Sigmoid colon (tissue), 7 donors: ENCODE results near the gene C19orf73. TPM values are rescaled to one million over a fixed set of nuclear protein-coding genes. Genes with fewer than 3 reads are reported as not detected.

Experiments
- DNase-seq: peaks from one replicate; pipeline ENCODE4 v3.0.0-alpha.2; 2019
- H3K27ac ChIP-seq, 4 donors: fragments of 200-600 bp; sonication (generic); one replicate each; pipeline ENCODE4 v1.5.1; 2016 to 2019; ENCODE audit warnings: mild to moderate bottlenecking in 1 of 4
- H3K27me3 ChIP-seq, 3 donors: fragments of 200-600 bp; sonication (generic); one replicate each; pipeline ENCODE4 v1.5.1; 2019; ENCODE audit warnings: mild to moderate bottlenecking in 1 of 3
- H3K36me3 ChIP-seq, 4 donors: fragments of 200-600 bp; sonication (generic); one replicate each; pipeline ENCODE4 v1.5.1; 2016 to 2019
- H3K4me1 ChIP-seq, 4 donors: fragments of 200-600 bp; sonication (generic); one replicate each; pipeline ENCODE4 v1.5.1; 2017 to 2019
- H3K4me3 ChIP-seq, 4 donors: fragments of 200-600 bp; sonication (generic); one replicate each; pipeline ENCODE4 v1.5.1; 2017 to 2019; ENCODE audit warnings: mild to moderate bottlenecking in 2 of 4, moderate library complexity in 1 of 4
- H3K9me3 ChIP-seq, 4 donors: fragments of 200-600 bp in 3 of 4; sonication (generic) in 3 of 4; one replicate each; pipeline versions ENCODE4 v1.5.1 to v1.6.1; 2013 to 2019
- CTCF ChIP-seq, 4 experiments: fragments of 450-650 bp in 3 of 4; fragments of 200-600 bp in 1 of 4; IDR thresholded peaks; one replicate each; pipeline ENCODE4 v1.5.1; 2016 to 2019; ENCODE audit warnings: antibody characterized with exemption in 4 of 4, mild to moderate bottlenecking in 3 of 4, moderate library complexity in 2 of 4
- EP300 ChIP-seq, 4 donors: sonication (generic); formaldehyde crosslinking; IDR thresholded peaks; one replicate each; pipeline ENCODE4 v1.6.1; 2017; ENCODE audit warnings: antibody characterized with exemption in 4 of 4
- POLR2A ChIP-seq, 2 donors: fragments of 450-650 bp; IDR thresholded peaks; one replicate each; pipeline ENCODE4 v1.6.1; 2016; ENCODE audit warnings: antibody characterized with exemption in 2 of 2, mild to moderate bottlenecking in 2 of 2, moderate library complexity in 2 of 2
- POLR2AphosphoS5 ChIP-seq, 4 donors: sonication (generic); formaldehyde crosslinking; IDR thresholded peaks; one replicate each; pipeline ENCODE4 v1.6.1; 2017; ENCODE audit warnings: antibody characterized with exemption in 4 of 4
- WGBS, 2 donors: extraction: QIAGEN DNeasy Blood & Tissue Kit; methylation state at CpG; one replicate each; pipeline ENCODE4 v1.1.7; 2013; 5-methylcytosine and 5-hydroxymethylcytosine counted together
- intact Hi-C: fragments of 100-400 bp; cut with DNase I; formaldehyde crosslinking; loops from one replicate; pipeline ENCODE4 v1.15.1; 2023
- polyA plus RNA-seq, 3 donors: library from polyadenylated mRNA; stranded (reverse); fragments of 200-250 nt; gene quantifications; one replicate each; pipeline ENCODE4 v1.2.3, GENCODE V29; 2013
- total RNA-seq, 4 donors: library from RNA; depleted of rRNA; stranded (reverse); fragments of >200 nt; gene quantifications; one replicate each; pipeline ENCODE4 v1.1.0, GENCODE V29; 2016
- donor health status: healthy with polysubstance abuse.
- donor health status: Bipolar disorder and iron deficiency.
- donor health status: healthy.

The C19orf73 gene
- total and polyA plus RNA-seq, 7 donors = 1.6 to 5.1 (median 2.3) TPM; not detected in 1

GRCh38 chr19:49113762-49114629, 4.9 kb downstream of the C19orf73 start, which contains the start of gene LIN7B:
TSS of gene LIN7B (plus strand) at chr19:49114370. CDS start at chr19:49114405, 35 bp downstream.
- peak within 1 kb of the TSS; percentile 83 to 91 (median 84) for H3K27ac ChIP-seq
- peaks cover 0 to 37% (median 24%) of the 10 kb centered on the region in 4 donors for H3K4me1 ChIP-seq
- H3K27me3 ChIP-seq = no peaks in the 10 kb centered on the region
- H3K36me3 ChIP-seq = peaks cover 0 to 4% (median under 1%) of the 10 kb centered on the region in 4 donors
- intact Hi-C loops = loop anchor here (2.0 kb wide), 2 partner anchors 29 kb away; partner anchors contain the start of gene SNRNP70
- H3K4me3 ChIP-seq = peak within 1 kb of the TSS; percentile 71 to 87 (median 84)
- no peaks in the 10 kb centered on the region for H3K9me3 ChIP-seq
- TF ChIP-seq POLR2A (IDR thresholded peaks at IDR 0.05) (no peak), CTCF (IDR thresholded peaks at IDR 0.05) (peak in 2 of 4 experiments; percentile 34 to 62), POLR2AphosphoS5 (IDR thresholded peaks at IDR 0.05) (peak in 2 of 4 donors; percentile 23 to 31)
- 1% methylated on average over 66 of the region's 66 CpGs for WGBS, 2 donors
- peak; percentile 75 for DNase-seq

- Histone ChIP-seq H3K9me3 (no peaks in the 10 kb centered on the region), H3K27me3 (no peaks in the 10 kb centered on the region), H3K27ac (no peak overlapping the region), H3K36me3 (peaks cover 0 to 30% (median 19%) of the 10 kb centered on the region in 4 donors), H3K4me1 (peaks cover 0 to 22% (median 10%) of the 10 kb centered on the region in 4 donors), H3K4me3 (no peak overlapping the region)
- intact Hi-C loops = no loop called here
- TF ChIP-seq CTCF (IDR thresholded peaks at IDR 0.05) = no peak
- TF ChIP-seq EP300 (IDR thresholded peaks at IDR 0.05) = no peak
- no peak for TF ChIP-seq POLR2AphosphoS5 (IDR thresholded peaks at IDR 0.05)
- no peak for TF ChIP-seq POLR2A (IDR thresholded peaks at IDR 0.05)
- DNase-seq = no peak
- whole genome bisulfite sequencing, 2 donors = 82 to 87% methylated on average over 11 of the region's 11 CpGs
These were observed 7.5 kb downstream of the C19orf73 start for GRCh38 chr19:49111218-49111998.

- intact Hi-C loops = no loop called here
- H3K4me1 ChIP-seq = peaks cover 0 to 22% (median 10%) of the 10 kb centered on the region in 4 donors
- H3K27me3 ChIP-seq = no peaks in the 10 kb centered on the region
- 50 to 68% methylated on average over 3 of the region's 3 CpGs for WGBS, 2 donors
- no peak for DNase-seq
- TF ChIP-seq EP300 (IDR thresholded peaks at IDR 0.05) (no peak), CTCF (IDR thresholded peaks at IDR 0.05) (no peak)
- peaks cover 5 to 38% (median 23%) of the 10 kb centered on the region in 4 donors for H3K36me3 ChIP-seq
- H3K4me3 ChIP-seq = no peak overlapping the region
- no peaks in the 10 kb centered on the region for H3K9me3 ChIP-seq
- H3K27ac ChIP-seq = peak overlapping the region in 1 of 4 donors; percentile 26
These were observed 8.4 kb downstream of the C19orf73 start for GRCh38 chr19:49110567-49110966.

DNA sequence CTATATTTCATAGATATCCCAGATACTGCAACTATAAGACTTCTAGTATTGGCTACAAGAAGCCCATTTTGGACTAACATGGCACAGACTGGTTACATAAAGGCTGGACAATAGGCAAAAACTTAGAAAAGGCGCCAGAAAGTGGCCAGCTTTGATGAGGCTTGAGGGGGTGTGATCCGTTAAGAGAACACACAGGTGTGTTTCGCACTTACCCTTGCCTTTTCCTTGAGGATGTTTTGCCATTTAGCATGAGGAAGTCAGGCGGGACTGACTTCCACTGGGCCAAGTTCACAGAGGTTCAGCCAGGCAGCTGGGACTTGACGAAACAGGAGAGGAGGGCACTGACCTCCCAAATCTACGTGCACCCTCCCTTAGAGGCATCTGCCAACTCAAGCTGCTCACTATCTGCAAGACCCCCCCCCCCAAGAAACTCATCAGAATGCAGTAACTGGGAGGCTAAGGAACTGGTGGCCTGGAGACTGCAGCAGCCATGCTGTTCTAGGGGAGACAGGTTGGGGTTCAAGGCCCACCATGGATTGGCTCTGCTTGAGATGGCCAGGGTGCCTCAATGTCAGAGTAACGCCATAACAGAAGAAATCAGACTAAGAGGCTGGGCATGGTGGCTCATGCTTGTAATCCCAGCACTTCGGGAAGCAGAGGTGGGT, 9.2 kb downstream of the C19orf73 start:
- Histone ChIP-seq H3K27me3 (no peaks in the 10 kb centered on the region), H3K4me1 (peaks cover 0 to 16% (median 10%) of the 10 kb centered on the region in 4 donors), H3K27ac (no peak overlapping the region), H3K9me3 (no peaks in the 10 kb centered on the region), H3K36me3 (peaks cover 9 to 47% (median 30%) of the 10 kb centered on the region in 4 donors), H3K4me3 (no peak overlapping the region)
- intact Hi-C loops = no loop called here
- DNase-seq = no peak
- TF ChIP-seq POLR2AphosphoS5 (IDR thresholded peaks at IDR 0.05) (no peak), POLR2A (IDR thresholded peaks at IDR 0.05) (no peak), EP300 (IDR thresholded peaks at IDR 0.05) (no peak), CTCF (IDR thresholded peaks at IDR 0.05) (no peak)
- WGBS, 2 donors = 90 to 91% methylated on average over 8 of the region's 8 CpGs
